Activated naive CD8-positive, alpha-beta T cell treated with anti-CD3 and anti-CD28 coated beads, Interleukin-2, amount 10 ng/mL, durations not matched to agents 7 days and 5 days (primary cell): ENCODE data around the gene PRKD1. TPM values are rescaled to one million over a fixed set of nuclear protein-coding genes. Genes with fewer than 3 reads are reported as not detected.
"Not testable (repeated sequence)": the region's sequence is repeated elsewhere in the genome, so short reads cannot be mapped to it uniquely, and the experiment has no call there.

Experiments used
- ATAC-seq: fragments of 150-1000 bp; cut with Tn5 transposase; one replicate; pipeline ENCODE4 v1.10.0; 2021; ENCODE audit warnings: low read depth, moderate library complexity
- POLR2A ChIA-PET: fragments of 350-600 bp; sonication (Branson Sonifier 250); formaldehyde crosslinking; loops from one replicate; lab custom pipeline; 2021; ENCODE audit warnings: antibody characterized with exemption; lab: Charles Lee
- DNase-seq: peaks from one replicate; pipeline ENCODE4 v3.0.0; 2021
- H3K27ac Mint-ChIP-seq: one replicate; pipeline ENCODE4 v1.8.0; 2022; ENCODE audit warnings: mild to moderate bottlenecking, mixed read lengths
- H3K27me3 Mint-ChIP-seq: one replicate; pipeline ENCODE4 v1.8.0; 2022; ENCODE audit warnings: mild to moderate bottlenecking, moderate library complexity, mixed read lengths
- H3K36me3 Mint-ChIP-seq: one replicate; pipeline ENCODE4 v1.8.0; 2021; ENCODE audit warnings: mild to moderate bottlenecking, mixed read lengths
- H3K4me1 Mint-ChIP-seq: one replicate; pipeline ENCODE4 v1.8.0; 2021; ENCODE audit warnings: mixed read lengths
- H3K4me3 Mint-ChIP-seq: one replicate; pipeline ENCODE4 v1.8.0; 2022; ENCODE audit warnings: mild to moderate bottlenecking, moderate library complexity, mixed read lengths
- H3K9me3 Mint-ChIP-seq: one replicate; pipeline ENCODE4 v1.8.0; 2021; ENCODE audit warnings: mixed read lengths
- total RNA-seq, 2 experiments: library from RNA; stranded (reverse); gene quantifications; one replicate each; pipeline ENCODE4 v1.2.3, GENCODE V29; 2021

The PRKD1 gene
- total RNA-seq, 2 experiments from 2014 or later = not detected

- POLR2A ChIA-PET = no interaction called here
- H3K27ac Mint-ChIP-seq = no peak overlapping the region
- no peaks in the 10 kb centered on the region for H3K9me3 Mint-ChIP-seq
- ATAC-seq (no peak), DNase-seq (no peak)
- H3K27me3 Mint-ChIP-seq = no peaks in the 10 kb centered on the region
- no peaks in the 10 kb centered on the region for H3K4me1 Mint-ChIP-seq
- H3K36me3 Mint-ChIP-seq = no peaks in the 10 kb centered on the region
- no peak overlapping the region for H3K4me3 Mint-ChIP-seq
Observed at GRCh38 chr14:29752221-29752923, 175.3 kb downstream of the PRKD1 start.

GRCh38 chr14:29749829-29750228, 177.8 kb downstream of the PRKD1 start:
- POLR2A ChIA-PET = no interaction called here
- no peak for ATAC-seq
- Mint-ChIP-seq H3K27ac (no peak overlapping the region), H3K4me3 (no peak overlapping the region), H3K27me3 (no peaks in the 10 kb centered on the region), H3K4me1 (no peaks in the 10 kb centered on the region), H3K36me3 (no peaks in the 10 kb centered on the region), H3K9me3 (peaks cover 4% of the 10 kb centered on the region)
- DNase-seq = no peak

- H3K36me3 Mint-ChIP-seq = no peaks in the 10 kb centered on the region
- DNase-seq = no peak
- H3K27me3 Mint-ChIP-seq = no peaks in the 10 kb centered on the region
- no peak overlapping the region for H3K27ac Mint-ChIP-seq
- no peak overlapping the region for H3K4me3 Mint-ChIP-seq
- peaks cover 4% of the 10 kb centered on the region for H3K9me3 Mint-ChIP-seq
- H3K4me1 Mint-ChIP-seq = no peaks in the 10 kb centered on the region
- no peak for ATAC-seq
- POLR2A ChIA-PET = no interaction called here
Observed at GRCh38 chr14:29749327-29749726, 178.3 kb downstream of the PRKD1 start.

GRCh38 chr14:29745863-29746262, 181.8 kb downstream of the PRKD1 start:
- H3K4me3 Mint-ChIP-seq = no peak overlapping the region
- DNase-seq = no peak
- peaks cover 4% of the 10 kb centered on the region for H3K9me3 Mint-ChIP-seq
- no peaks in the 10 kb centered on the region for H3K4me1 Mint-ChIP-seq
- H3K27me3 Mint-ChIP-seq = no peaks in the 10 kb centered on the region
- no peak for ATAC-seq
- no peaks in the 10 kb centered on the region for H3K36me3 Mint-ChIP-seq
- H3K27ac Mint-ChIP-seq = no peak overlapping the region
- POLR2A ChIA-PET = no interaction called here

GRCh38 chr14:29743531-29743930, 184.1 kb downstream of the PRKD1 start:
- ATAC-seq (no peak), DNase-seq (no peak)
- H3K27me3 Mint-ChIP-seq = no peaks in the 10 kb centered on the region
- H3K4me3 Mint-ChIP-seq = no peak overlapping the region
- H3K27ac Mint-ChIP-seq = no peak overlapping the region
- no peaks in the 10 kb centered on the region for H3K4me1 Mint-ChIP-seq
- no peaks in the 10 kb centered on the region for H3K36me3 Mint-ChIP-seq
- POLR2A ChIA-PET = no interaction called here
- H3K9me3 Mint-ChIP-seq = peaks cover 4% of the 10 kb centered on the region

- no peak for DNase-seq
- Mint-ChIP-seq H3K9me3 (peaks cover 7% of the 10 kb centered on the region), H3K27ac (no peak overlapping the region), H3K27me3 (no peaks in the 10 kb centered on the region), H3K36me3 (no peaks in the 10 kb centered on the region), H3K4me3 (no peak overlapping the region), H3K4me1 (no peaks in the 10 kb centered on the region)
- POLR2A ChIA-PET = no interaction called here
- no peak for ATAC-seq
Observed at GRCh38 chr14:29741909-29742401, 185.7 kb downstream of the PRKD1 start.

GRCh38 chr14:29740491-29740890, 187.2 kb downstream of the PRKD1 start:
- H3K27me3 Mint-ChIP-seq = no peaks in the 10 kb centered on the region

GRCh38 chr14:29738950-29739349, 188.7 kb downstream of the PRKD1 start:
- no peak overlapping the region for H3K27ac Mint-ChIP-seq
- H3K4me3 Mint-ChIP-seq = no peak overlapping the region
- POLR2A ChIA-PET = no interaction called here
- peaks cover 6% of the 10 kb centered on the region for H3K9me3 Mint-ChIP-seq
- no peaks in the 10 kb centered on the region for H3K36me3 Mint-ChIP-seq
- ATAC-seq = no peak
- H3K27me3 Mint-ChIP-seq = no peaks in the 10 kb centered on the region
- no peak for DNase-seq
- no peaks in the 10 kb centered on the region for H3K4me1 Mint-ChIP-seq

More at GRCh38 chr14:29740491-29740890, 187.2 kb downstream of the PRKD1 start:
- Mint-ChIP-seq H3K4me1 (no peaks in the 10 kb centered on the region), H3K9me3 (peaks cover 6% of the 10 kb centered on the region), H3K4me3 (no peak overlapping the region), H3K27ac (no peak overlapping the region), H3K36me3 (no peaks in the 10 kb centered on the region)
- POLR2A ChIA-PET = no interaction called here
- DNase-seq = no peak
- ATAC-seq = no peak

GRCh38 chr14:29738056-29738455, 189.6 kb downstream of the PRKD1 start:
- no peak for ATAC-seq
- no peak overlapping the region for H3K4me3 Mint-ChIP-seq
- no peak for DNase-seq
- H3K9me3 Mint-ChIP-seq = peaks cover 6% of the 10 kb centered on the region
- H3K4me1 Mint-ChIP-seq = no peaks in the 10 kb centered on the region
- H3K27me3 Mint-ChIP-seq = no peaks in the 10 kb centered on the region
- no peaks in the 10 kb centered on the region for H3K36me3 Mint-ChIP-seq
- POLR2A ChIA-PET = no interaction called here
- H3K27ac Mint-ChIP-seq = no peak overlapping the region

- DNase-seq (no peak), ATAC-seq (no peak)
- Mint-ChIP-seq H3K27ac (no peak overlapping the region), H3K27me3 (no peaks in the 10 kb centered on the region), H3K9me3 (peaks cover 8% of the 10 kb centered on the region), H3K4me3 (no peak overlapping the region), H3K36me3 (no peaks in the 10 kb centered on the region), H3K4me1 (no peaks in the 10 kb centered on the region)
- POLR2A ChIA-PET = no interaction called here
Observed at GRCh38 chr14:29735459-29735858, 192.2 kb downstream of the PRKD1 start.

- Mint-ChIP-seq H3K27me3 (no peaks in the 10 kb centered on the region), H3K36me3 (no peaks in the 10 kb centered on the region), H3K4me1 (no peaks in the 10 kb centered on the region), H3K9me3 (peaks cover 9% of the 10 kb centered on the region), H3K27ac (no peak overlapping the region), H3K4me3 (no peak overlapping the region)
- POLR2A ChIA-PET = no interaction called here
- DNase-seq = no peak
- no peak for ATAC-seq
Observed at GRCh38 chr14:29734732-29735131, 192.9 kb downstream of the PRKD1 start.

- DNase-seq, H3K4me1 Mint-ChIP-seq, H3K27ac Mint-ChIP-seq, H3K27me3 Mint-ChIP-seq, H3K36me3 Mint-ChIP-seq, ATAC-seq, H3K9me3 Mint-ChIP-seq, H3K4me3 Mint-ChIP-seq, POLR2A ChIA-PET: not testable (repeated sequence)
Observed at GRCh38 chr14:29726560-29727331, 200.9 kb downstream of the PRKD1 start.

GRCh38 chr14:29724991-29725390, 202.7 kb downstream of the PRKD1 start:
- Mint-ChIP-seq H3K9me3 (no peaks in the 10 kb centered on the region), H3K27me3 (no peaks in the 10 kb centered on the region), H3K4me3 (no peak overlapping the region), H3K4me1 (no peaks in the 10 kb centered on the region), H3K27ac (no peak overlapping the region), H3K36me3 (no peaks in the 10 kb centered on the region)
- DNase-seq = no peak
- no peak for ATAC-seq
- POLR2A ChIA-PET = no interaction called here

- ATAC-seq = no peak
- no peaks in the 10 kb centered on the region for H3K9me3 Mint-ChIP-seq
- POLR2A ChIA-PET = no interaction called here
Observed at GRCh38 chr14:29722831-29723230, 204.8 kb downstream of the PRKD1 start.

More at GRCh38 chr14:29722831-29723230, 204.8 kb downstream of the PRKD1 start:
- H3K27me3 Mint-ChIP-seq = no peaks in the 10 kb centered on the region
- H3K4me3 Mint-ChIP-seq = no peak overlapping the region
- DNase-seq = no peak
- no peaks in the 10 kb centered on the region for H3K36me3 Mint-ChIP-seq
- no peak overlapping the region for H3K27ac Mint-ChIP-seq
- H3K4me1 Mint-ChIP-seq = no peaks in the 10 kb centered on the region
